ENCODE measurements around the gene KRT13. TPM values are rescaled to one million over a fixed set of nuclear protein-coding genes. Genes with fewer than 3 reads are reported as not detected.
A peak's percentile ranks its signal among the peaks of the same experiment; 100 is the strongest.

KRT13 gene
- total RNA-seq, 2 donors from 2014 or later, result not detected

DNA sequence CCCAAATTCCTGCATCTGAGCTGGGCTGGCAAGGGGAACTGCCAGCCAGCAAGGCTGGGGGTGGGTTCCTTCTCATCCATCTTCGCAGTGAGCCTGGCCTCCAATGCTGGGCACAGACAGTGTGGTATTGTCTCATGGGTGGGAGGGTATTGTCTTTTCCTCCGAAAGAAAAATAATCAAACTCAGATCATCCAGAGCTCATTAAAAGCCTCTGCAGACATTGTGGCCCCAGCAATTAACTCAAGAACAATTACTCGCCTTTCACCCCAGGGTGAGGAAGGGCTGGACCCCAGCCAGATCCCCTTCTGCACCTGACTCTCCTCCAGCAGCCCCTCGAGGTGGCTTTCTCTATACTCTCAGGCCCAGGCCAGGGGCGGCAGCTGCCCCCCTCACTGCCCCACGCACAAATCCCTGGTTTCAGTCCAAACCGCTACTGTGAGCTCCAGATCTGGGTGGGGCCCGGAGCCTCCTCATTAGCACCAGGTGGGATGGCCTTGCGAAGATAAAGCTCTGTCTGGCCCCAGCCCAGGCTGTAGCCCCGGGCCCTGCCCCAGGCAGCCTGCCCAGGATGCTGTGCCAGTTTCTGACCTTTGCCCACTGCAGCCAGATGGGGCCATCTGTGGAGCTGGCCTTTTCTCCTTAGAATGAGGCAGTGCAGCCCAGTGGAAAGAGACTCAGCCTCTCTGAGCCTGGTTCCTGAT lies 15.6 kb upstream of the KRT13 start:
- H3K27ac Mint-ChIP-seq, result peak overlapping the region; percentile 10
- 82 to 92% methylated on average over 7 to 10 of the region's 10 CpGs for WGBS, 2 experiments (ENCODE audit: insufficient coverage in 1 of 2, insufficient read length in 1 of 2)
- TF ChIP-seq CTCF (conservative IDR thresholded peaks at IDR 0.05), result no peak

DNA sequence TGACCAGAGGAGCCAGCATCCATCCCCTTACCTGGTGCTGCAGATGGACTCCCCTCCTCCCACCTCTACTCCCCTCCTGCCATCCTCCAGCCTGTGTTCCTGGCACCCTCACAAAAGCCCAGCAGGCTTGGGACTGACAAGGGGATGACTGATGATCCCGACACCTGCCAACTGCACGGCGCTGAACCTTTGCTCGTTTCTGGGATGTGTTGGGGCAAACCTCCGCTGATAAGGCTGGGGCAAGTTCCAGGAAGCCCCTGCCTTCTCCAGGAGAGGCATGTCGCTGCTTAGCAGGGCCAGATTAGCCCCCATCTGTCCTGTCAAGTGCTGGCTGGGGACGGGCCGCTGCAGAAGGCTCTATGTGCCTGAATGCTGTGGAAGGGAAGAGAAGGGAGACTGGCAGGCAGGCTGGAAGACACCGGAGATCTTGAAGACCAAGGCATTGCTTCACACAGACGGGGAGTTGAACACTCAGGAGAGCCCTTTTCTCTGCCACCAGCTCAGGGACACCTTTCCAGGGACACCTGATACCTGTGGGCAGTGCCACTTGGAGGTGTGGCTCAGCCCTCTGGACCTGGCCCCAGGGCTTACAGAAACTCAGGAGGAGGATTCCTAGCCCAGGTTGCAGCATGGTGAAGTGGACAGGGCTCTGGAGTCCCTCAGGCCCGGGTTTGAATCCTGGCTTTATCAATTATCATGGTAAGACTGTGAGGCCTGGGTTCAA lies 14.3 kb upstream of the KRT13 start:
- Mint-ChIP-seq H3K27me3 (ENCODE audit: insufficient read depth) (no peaks in the 10 kb centered on the region), H3K9me3 (no peaks in the 10 kb centered on the region), H3K36me3 (ENCODE audit: low read depth) (peaks cover 20% of the 10 kb centered on the region), H3K4me3 (no peak overlapping the region), H3K27ac (no peak overlapping the region), H3K4me1 (peaks cover 23% of the 10 kb centered on the region)
- Histone ChIP-seq H3K4me3 (ENCODE audit: low read length) (no peak overlapping the region), H3K4me1 (ENCODE audit: control insufficient read depth, insufficient read depth, low read length) (no peaks in the 10 kb centered on the region), H3K9me3 (ENCODE audit: control insufficient read depth, low read length) (no peaks in the 10 kb centered on the region), H3K9ac (ENCODE audit: extremely low read depth, low read length, poor library complexity, severe bottlenecking) (no peak overlapping the region), H3K36me3 (ENCODE audit: control insufficient read depth, insufficient read depth, low read length) (peaks cover 20% of the 10 kb centered on the region), H3K27ac (ENCODE audit: low read depth, low read length) (no peak overlapping the region), H3K27me3 (ENCODE audit: control insufficient read depth, insufficient read depth, low read length, poor library complexity, severe bottlenecking) (no peaks in the 10 kb centered on the region)
- no peak for DNase-seq
- 78 to 87% methylated on average over 10 of the region's 11 CpGs for WGBS, 2 experiments (ENCODE audit: insufficient coverage in 1 of 2, insufficient read length in 1 of 2)
- no peak for TF ChIP-seq CTCF (conservative IDR thresholded peaks at IDR 0.05)

More for the DNA sequence above, 15.6 kb upstream of the KRT13 start:
- peaks cover 32% of the 10 kb centered on the region for H3K36me3 Mint-ChIP-seq (ENCODE audit: low read depth)
- H3K27ac ChIP-seq (ENCODE audit: low read depth, low read length), result no peak overlapping the region
- no peaks in the 10 kb centered on the region for H3K27me3 ChIP-seq (ENCODE audit: control insufficient read depth, insufficient read depth, low read length, poor library complexity, severe bottlenecking)
- no peaks in the 10 kb centered on the region for H3K9me3 Mint-ChIP-seq
- no peak overlapping the region for H3K9ac ChIP-seq (ENCODE audit: extremely low read depth, low read length, poor library complexity, severe bottlenecking)
- H3K36me3 ChIP-seq (ENCODE audit: control insufficient read depth, insufficient read depth, low read length), result peaks cover 32% of the 10 kb centered on the region
- H3K4me3 Mint-ChIP-seq, result no peak overlapping the region
- H3K27me3 Mint-ChIP-seq (ENCODE audit: insufficient read depth), result no peaks in the 10 kb centered on the region
- H3K4me1 ChIP-seq (ENCODE audit: control insufficient read depth, insufficient read depth, low read length), result no peaks in the 10 kb centered on the region
- no peak overlapping the region for H3K4me3 ChIP-seq (ENCODE audit: low read length)
- peaks cover 25% of the 10 kb centered on the region for H3K4me1 Mint-ChIP-seq
- DNase-seq, result no peak
- no peaks in the 10 kb centered on the region for H3K9me3 ChIP-seq (ENCODE audit: control insufficient read depth, low read length)

DNA sequence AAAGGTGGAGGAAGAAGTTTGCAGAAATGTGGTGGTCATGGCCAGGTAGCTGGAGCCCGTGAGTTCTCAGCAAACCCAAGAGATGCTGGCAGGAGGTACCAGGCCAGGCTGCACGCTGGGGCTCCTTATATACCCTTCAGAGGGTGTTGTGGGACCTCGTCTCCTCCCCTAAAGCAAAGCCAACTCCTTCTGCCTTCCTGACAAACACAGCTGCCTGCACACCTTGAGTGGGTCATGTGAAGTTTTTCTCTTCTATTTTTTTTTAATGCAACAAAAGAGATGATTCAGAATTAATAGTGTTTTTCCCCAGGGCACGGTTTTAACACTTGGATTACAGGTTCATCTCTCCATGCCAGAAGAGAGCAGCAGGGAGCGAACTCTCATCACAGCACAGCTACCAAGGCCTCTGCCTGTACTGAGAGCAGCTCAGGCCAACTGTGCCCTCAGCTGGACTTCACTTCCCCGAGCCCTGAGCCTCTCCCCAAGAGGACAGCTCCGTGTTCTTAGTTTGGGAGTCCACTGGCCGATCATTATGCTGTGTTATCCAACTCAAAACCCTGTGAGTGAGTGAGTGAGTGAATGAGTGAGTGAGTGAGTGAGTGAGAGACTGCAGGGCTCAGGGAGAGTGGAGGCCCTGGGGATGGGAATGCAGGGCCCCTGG lies 13.5 kb upstream of the KRT13 start, which contains the start of gene KRT15:
KRT15 (minus strand) TSS at position 102 of the 661 bp plus-strand sequence; CDS start at position 39, 63 bp downstream.
- Histone ChIP-seq H3K9me3 (ENCODE audit: control insufficient read depth, low read length) (no peaks in the 10 kb centered on the region), H3K36me3 (ENCODE audit: control insufficient read depth, insufficient read depth, low read length) (peaks cover 12% of the 10 kb centered on the region), H3K27me3 (ENCODE audit: control insufficient read depth, insufficient read depth, low read length, poor library complexity, severe bottlenecking) (no peaks in the 10 kb centered on the region), H3K4me1 (ENCODE audit: control insufficient read depth, insufficient read depth, low read length) (no peaks in the 10 kb centered on the region), H3K4me3 (ENCODE audit: low read length) (no peak within 1 kb of the TSS), H3K9ac (ENCODE audit: extremely low read depth, low read length, poor library complexity, severe bottlenecking) (no peak within 1 kb of the TSS), H3K27ac (ENCODE audit: low read depth, low read length) (no peak within 1 kb of the TSS)
- Mint-ChIP-seq H3K9me3 (no peaks in the 10 kb centered on the region), H3K27ac (peak within 1 kb of the TSS; percentile 18), H3K27me3 (ENCODE audit: insufficient read depth) (no peaks in the 10 kb centered on the region), H3K4me1 (peaks cover 23% of the 10 kb centered on the region), H3K4me3 (no peak within 1 kb of the TSS), H3K36me3 (ENCODE audit: low read depth) (peaks cover 13% of the 10 kb centered on the region)
- WGBS, 2 experiments (ENCODE audit: insufficient coverage in 1 of 2, insufficient read length in 1 of 2), result 82 to 90% methylated on average over 4 to 8 of the region's 8 CpGs
- no peak for DNase-seq
- TF ChIP-seq CTCF (conservative IDR thresholded peaks at IDR 0.05), result no peak
